A673 (cell line): ENCODE data around the gene LRRC10.
A peak's percentile ranks its signal among the peaks of the same experiment; 100 is the strongest.

Source experiments
- CTCF ChIP-seq: fragments of 300-800, 200-600 bp; sonication (generic); conservative IDR thresholded peaks from 2 replicates; pipeline ENCODE4 v1.5.1; 2017; ENCODE audit warnings: low read depth, mild to moderate bottlenecking, antibody characterized with exemption, low read length, moderate library complexity, mixed read lengths
- EZH2 ChIP-seq: fragments of 200-600 bp; sonication (generic); IDR thresholded peaks from 2 replicates; pipeline ENCODE4 v1.6.1; 2017; ENCODE audit warnings: borderline replicate concordance, low read depth, mild to moderate bottlenecking, mixed read lengths, antibody characterized with exemption, low read length; ENCODE audit not compliant: poor library complexity, severe bottlenecking

GRCh38 chr12:69639400-69640016 is 28.8 kb upstream of the LRRC10 start:
- TF ChIP-seq CTCF (peak; percentile 91), EZH2 (no peak)
